ENCODE measurements around the gene GSTM4. TPM values are rescaled to one million over a fixed set of nuclear protein-coding genes. Genes with fewer than 3 reads are reported as not detected.

The GSTM4 gene
- total RNA-seq, 1 experiment from 2014 or later, result 22.0 TPM

DNA sequence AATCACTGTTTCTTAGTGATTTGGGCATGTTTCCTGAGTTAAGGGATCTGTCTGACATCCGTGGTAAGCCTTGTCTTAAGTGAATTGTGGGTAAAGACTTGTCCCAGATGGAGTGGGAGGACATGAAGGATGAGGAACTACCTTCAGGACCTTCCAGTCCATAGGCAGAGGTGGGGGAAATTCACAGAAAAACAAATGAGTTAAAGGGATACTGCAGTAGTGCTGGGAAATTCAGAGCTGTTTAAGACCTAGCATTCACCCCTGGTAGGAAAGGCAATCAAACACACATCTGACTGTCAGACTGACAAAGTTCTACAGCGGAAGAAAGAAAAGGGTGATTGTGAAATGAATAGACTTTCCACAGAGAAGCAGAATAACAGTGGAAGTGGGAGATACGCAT is 39.5 kb upstream of the GSTM4 start:
- H3K4me1 ChIP-seq (ENCODE audit: control insufficient read depth, insufficient read depth, low read length), result peaks cover 7% of the 10 kb centered on the region
- no TSS peak for BruUV-seq (replicated peaks)
- DNase-seq (ENCODE audit: low read depth, low spot score) (no peak), ATAC-seq (no peak)
- in situ Hi-C loops (cut with HindIII; ENCODE audit: low pct_unique_long_range_greater_than_20kb, low sequenced_read_pairs) (no loop called here), intact Hi-C loops (cut with micrococcal nuclease; ENCODE audit: unreplicated experiment) (no loop called here)
- no peaks in the 10 kb centered on the region for H3K27me3 ChIP-seq (ENCODE audit: control insufficient read depth, insufficient read depth, low read length)
- TF ChIP-seq SIN3A (IDR thresholded peaks at IDR 0.05; ENCODE audit: borderline replicate concordance, insufficient read depth, low read depth, low read length), result no peak
- TF ChIP-seq POLR2AphosphoS5 (IDR thresholded peaks at IDR 0.05; ENCODE audit: low read depth, low read length), result no peak
- TF ChIP-seq CTCF (IDR thresholded peaks at IDR 0.05), result no peak
- TF ChIP-seq TCF7L2 (IDR thresholded peaks at IDR 0.05; ENCODE audit: low read depth, low read length), result no peak
- no peak for TF ChIP-seq REST (IDR thresholded peaks at IDR 0.05; ENCODE audit: insufficient read depth in 1 of 2, low read depth in 2 of 2, low read length in 1 of 2)
- POLR2A ChIA-PET, result no interaction called here
- H3K27ac ChIP-seq (ENCODE audit: low read length), result no peak overlapping the region
- H3K36me3 ChIP-seq (ENCODE audit: control insufficient read depth, insufficient read depth, low read length), result no peaks in the 10 kb centered on the region
- no peak overlapping the region for H3K4me3 ChIP-seq (ENCODE audit: low read depth in 2 of 2, low read length in 2 of 2)
- CTCF ChIA-PET, result interaction anchor here (0.9 kb wide), 1 partner anchor 39 kb away, joined by 3 read pairs; no protein-coding TSS in a partner anchor
- no peaks in the 10 kb centered on the region for H3K9me3 ChIP-seq (ENCODE audit: control insufficient read depth, insufficient read depth, low read depth, low read length)

DNA sequence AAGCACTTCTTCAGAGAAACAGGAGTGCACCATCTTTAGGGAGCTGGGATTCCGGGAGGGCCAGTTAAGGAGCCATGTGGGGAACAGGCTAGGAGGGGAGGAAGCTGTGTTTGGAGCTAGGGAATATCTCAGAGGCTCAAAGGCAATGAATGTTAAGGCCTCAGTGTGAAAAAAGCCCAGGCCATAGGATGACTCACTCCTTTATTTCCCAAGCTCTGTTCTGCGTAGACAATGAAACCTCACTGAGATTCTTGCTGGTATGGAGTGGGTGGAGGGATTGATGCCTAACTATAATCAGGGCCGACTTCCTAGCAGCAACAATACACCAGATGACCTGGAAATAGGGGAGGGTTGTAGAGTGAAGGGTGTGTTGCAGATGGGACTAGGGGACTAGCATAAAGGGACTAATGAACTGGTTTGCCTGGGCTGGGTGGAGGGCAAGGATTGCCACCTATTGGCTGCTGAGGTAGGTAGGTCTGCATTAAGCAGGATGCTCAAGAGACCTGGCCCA is 38.6 kb upstream of the GSTM4 start:
- Histone ChIP-seq H3K4me3 (ENCODE audit: low read depth in 2 of 2, low read length in 2 of 2) (no peak overlapping the region), H3K36me3 (ENCODE audit: control insufficient read depth, insufficient read depth, low read length) (no peaks in the 10 kb centered on the region), H3K9me3 (ENCODE audit: control insufficient read depth, insufficient read depth, low read depth, low read length) (no peaks in the 10 kb centered on the region), H3K27ac (ENCODE audit: low read length) (no peak overlapping the region), H3K4me1 (ENCODE audit: control insufficient read depth, insufficient read depth, low read length) (peaks cover 12% of the 10 kb centered on the region), H3K27me3 (ENCODE audit: control insufficient read depth, insufficient read depth, low read length) (no peaks in the 10 kb centered on the region)
- CTCF ChIA-PET, result interaction anchor here (0.9 kb wide), 1 partner anchor 40 kb away, joined by 3 read pairs; no protein-coding TSS in a partner anchor
- intact Hi-C loops (cut with micrococcal nuclease; ENCODE audit: unreplicated experiment), result no loop called here
- DNase-seq (ENCODE audit: low read depth, low spot score) (no peak), ATAC-seq (no peak)
- TF ChIP-seq SIN3A (IDR thresholded peaks at IDR 0.05; ENCODE audit: borderline replicate concordance, insufficient read depth, low read depth, low read length) (no peak), CTCF (IDR thresholded peaks at IDR 0.05) (no peak), POLR2AphosphoS5 (IDR thresholded peaks at IDR 0.05; ENCODE audit: low read depth, low read length) (no peak), TCF7L2 (IDR thresholded peaks at IDR 0.05; ENCODE audit: low read depth, low read length) (no peak), REST (IDR thresholded peaks at IDR 0.05; ENCODE audit: insufficient read depth in 1 of 2, low read depth in 2 of 2, low read length in 1 of 2) (no peak)
- BruUV-seq (replicated peaks), result no TSS peak
- POLR2A ChIA-PET, result no interaction called here
- in situ Hi-C loops (cut with HindIII; ENCODE audit: low pct_unique_long_range_greater_than_20kb, low sequenced_read_pairs), result no loop called here

All from Panc1 (cell line).